T-helper 17 cell (primary cell): ENCODE results near the gene ACOT8. TPM values are rescaled to one million over a fixed set of nuclear protein-coding genes. Genes with fewer than 3 reads are reported as not detected.
A peak's percentile ranks its signal among the peaks of the same experiment; 100 is the strongest.

Source experiments
- ATAC-seq: fragments of 150-1000 bp; cut with Tn5 transposase; 2 replicates; pipeline ENCODE4 v1.10.0; 2021; ENCODE audit warnings: mild to moderate bottlenecking, moderate library complexity
- DNase-seq, 3 donors: peaks; one replicate each; pipeline versions ENCODE4 v3.0.0 to v3.0.0-alpha.2; 2020 to 2021
- H3K9me3 ChIP-seq: one replicate; pipeline ENCODE4 v1.7.0; 2013; ENCODE audit warnings: low read length, mild to moderate bottlenecking; ENCODE audit not compliant: control insufficient read depth, poor library complexity, severe bottlenecking
- H3K27ac Mint-ChIP-seq: one replicate; pipeline ENCODE4 v1.8.0; 2022; ENCODE audit warnings: mild to moderate bottlenecking, moderate library complexity, mixed read lengths
- H3K27me3 Mint-ChIP-seq: one replicate; pipeline ENCODE4 v1.8.0; 2022; ENCODE audit warnings: mixed read lengths
- H3K36me3 Mint-ChIP-seq: one replicate; pipeline ENCODE4 v1.8.0; 2022; ENCODE audit warnings: low read depth, mixed read lengths
- H3K4me1 Mint-ChIP-seq: one replicate; pipeline ENCODE4 v1.8.0; 2022; ENCODE audit warnings: mild to moderate bottlenecking, mixed read lengths
- H3K4me3 Mint-ChIP-seq: one replicate; pipeline ENCODE4 v1.8.0; 2022; ENCODE audit warnings: mild to moderate bottlenecking, moderate library complexity, mixed read lengths
- total RNA-seq, 4 donors: library from RNA in 2 of 4; stranded (reverse) in 2 of 4; gene quantifications; one replicate each; pipeline ENCODE4 v1.2.3 and lab custom pipeline; 2022 to 2026

The ACOT8 gene
- total RNA-seq, 2 donors from 2014 or later = 18.8 to 22.3 TPM

DNA sequence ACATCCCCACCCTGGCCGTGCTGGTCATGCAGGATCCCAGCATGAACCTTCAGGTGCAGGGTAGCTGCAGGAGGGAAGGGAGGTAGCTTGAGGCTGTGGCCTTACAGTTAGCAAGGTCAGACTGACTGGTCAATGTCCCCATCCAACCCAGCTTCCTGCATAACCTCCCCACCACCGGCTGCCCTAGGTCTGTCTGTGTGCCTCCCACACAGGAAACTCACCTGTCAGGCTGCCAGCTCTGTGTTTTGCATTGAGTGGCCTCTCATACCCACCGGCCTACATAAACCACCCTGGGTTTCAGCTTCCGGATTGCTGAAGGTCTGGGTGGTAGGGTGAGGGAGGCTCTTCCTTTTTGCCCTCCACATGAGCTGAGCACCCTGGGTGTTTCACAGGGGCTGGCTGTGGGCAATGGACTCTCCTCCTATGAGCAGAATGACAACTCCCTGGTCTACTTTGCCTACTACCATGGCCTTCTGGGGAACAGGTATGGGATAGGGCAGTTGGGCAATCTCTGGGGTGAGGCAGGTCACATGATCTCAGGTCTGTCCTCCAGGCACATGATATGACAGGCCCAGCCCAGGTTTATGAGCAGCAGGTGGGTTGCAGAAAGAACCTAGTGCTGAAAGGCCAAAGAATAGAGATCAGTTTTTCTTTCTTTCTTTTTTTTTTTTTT lies 35.8 kb upstream of the ACOT8 start:
- DNase-seq (no peak), ATAC-seq (peak; percentile 20)
- Mint-ChIP-seq H3K36me3 (no peaks in the 10 kb centered on the region), H3K4me3 (peak overlapping the region; percentile 96), H3K27me3 (no peaks in the 10 kb centered on the region), H3K4me1 (peaks cover 21% of the 10 kb centered on the region), H3K27ac (peak overlapping the region; percentile 92)
- no peaks in the 10 kb centered on the region for H3K9me3 ChIP-seq

DNA sequence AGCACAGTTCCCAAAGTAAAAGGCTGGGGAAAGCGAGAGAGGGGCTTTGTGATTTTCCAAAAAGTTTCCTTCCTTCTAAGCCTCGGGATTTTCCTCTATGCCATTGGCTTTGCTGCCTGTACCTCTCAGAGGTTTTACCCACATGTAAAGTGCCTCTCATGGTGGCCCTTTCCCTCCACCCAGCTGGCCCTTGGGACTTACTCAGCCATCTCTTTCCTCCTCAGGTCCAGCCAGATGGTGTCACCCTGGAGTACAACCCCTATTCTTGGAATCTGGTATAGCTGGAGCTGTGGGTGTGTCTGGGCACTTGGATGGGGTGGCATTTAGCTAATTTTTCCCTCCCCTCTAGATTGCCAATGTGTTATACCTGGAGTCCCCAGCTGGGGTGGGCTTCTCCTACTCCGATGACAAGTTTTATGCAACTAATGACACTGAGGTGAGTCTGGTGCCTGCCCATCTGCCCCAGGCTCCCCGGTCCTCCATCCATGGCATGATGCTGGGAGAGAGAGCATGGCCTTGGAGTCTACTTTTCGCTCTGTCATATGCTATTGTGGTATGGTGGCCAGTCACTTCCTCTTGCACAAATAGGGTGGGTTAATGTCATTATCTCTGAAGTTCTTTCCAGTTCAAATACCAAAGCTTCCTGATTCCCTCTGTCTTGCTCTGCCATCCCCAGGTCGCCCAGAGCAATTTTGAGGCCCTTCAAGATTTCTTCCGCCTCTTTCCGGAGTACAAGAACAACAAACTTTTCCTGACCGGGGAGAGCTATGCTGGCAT lies 35.0 kb upstream of the ACOT8 start:
- Mint-ChIP-seq H3K27me3 (no peaks in the 10 kb centered on the region), H3K4me3 (peak overlapping the region; percentile 96), H3K4me1 (peaks cover 21% of the 10 kb centered on the region), H3K27ac (peak overlapping the region; percentile 92), H3K36me3 (no peaks in the 10 kb centered on the region)
- ATAC-seq (no peak), DNase-seq (no peak)
- H3K9me3 ChIP-seq = no peaks in the 10 kb centered on the region

DNA sequence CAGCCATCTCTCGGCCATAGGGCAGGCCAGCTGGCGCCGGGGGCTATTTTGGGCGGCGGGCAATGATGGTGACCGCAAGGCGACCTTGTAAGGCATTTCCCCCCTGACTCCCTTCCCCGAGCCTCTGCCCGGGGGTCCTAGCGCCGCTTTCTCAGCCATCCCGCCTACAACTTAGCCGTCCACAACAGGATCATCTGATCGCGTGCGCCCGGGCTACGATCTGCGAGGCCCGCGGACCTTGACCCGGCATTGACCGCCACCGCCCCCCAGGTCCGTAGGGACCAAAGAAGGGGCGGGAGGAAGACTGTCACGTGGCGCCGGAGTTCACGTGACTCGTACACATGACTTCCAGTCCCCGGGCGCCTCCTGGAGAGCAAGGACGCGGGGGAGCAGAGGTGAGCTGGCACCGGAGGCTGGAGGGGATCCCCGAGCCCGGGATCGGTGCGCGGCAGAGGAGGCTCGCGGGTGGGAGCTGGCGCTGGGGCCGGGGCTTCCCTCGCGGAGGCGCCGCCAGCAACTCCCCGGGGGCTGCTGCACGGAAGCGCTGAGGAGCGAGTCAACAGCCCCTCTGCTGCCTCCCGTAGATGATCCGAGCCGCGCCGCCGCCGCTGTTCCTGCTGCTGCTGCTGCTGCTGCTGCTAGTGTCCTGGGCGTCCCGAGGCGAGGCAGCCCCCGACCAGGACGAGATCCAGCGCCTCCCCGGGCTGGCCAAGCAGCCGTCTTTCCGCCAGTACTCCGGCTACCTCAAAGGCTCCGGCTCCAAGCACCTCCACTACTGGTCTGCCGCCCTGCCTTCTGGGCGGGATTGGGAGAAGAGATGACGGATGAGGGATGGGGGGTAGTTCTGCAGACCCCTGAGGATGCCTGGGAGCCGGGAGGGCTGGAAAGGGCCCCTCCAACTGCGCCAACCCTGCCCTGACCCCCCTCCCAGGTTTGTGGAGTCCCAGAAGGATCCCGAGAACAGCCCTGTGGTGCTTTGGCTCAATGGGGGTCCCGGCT lies 34.1 kb upstream of the ACOT8 start, which contains the start of the genes CTSA and NEURL2:
Gene CTSA, plus strand, starts transcription at position 351 of the 999 bp plus-strand sequence. Its CDS starts 234 bp downstream, at position 585.
Gene NEURL2, minus strand, starts transcription at position 224 of the 999 bp plus-strand sequence. Its CDS starts 217 bp downstream, at position 7.
- H3K4me3 Mint-ChIP-seq = peak within 1 kb of the TSS; percentile 96
- H3K27ac Mint-ChIP-seq = peak within 1 kb of the TSS; percentile 92
- no peaks in the 10 kb centered on the region for H3K27me3 Mint-ChIP-seq
- DNase-seq (peak; percentile 62 to 81 (median 77)), ATAC-seq (peak; percentile 88)
- H3K36me3 Mint-ChIP-seq = no peaks in the 10 kb centered on the region
- H3K9me3 ChIP-seq = no peaks in the 10 kb centered on the region
- H3K4me1 Mint-ChIP-seq = peaks cover 27% of the 10 kb centered on the region

DNA sequence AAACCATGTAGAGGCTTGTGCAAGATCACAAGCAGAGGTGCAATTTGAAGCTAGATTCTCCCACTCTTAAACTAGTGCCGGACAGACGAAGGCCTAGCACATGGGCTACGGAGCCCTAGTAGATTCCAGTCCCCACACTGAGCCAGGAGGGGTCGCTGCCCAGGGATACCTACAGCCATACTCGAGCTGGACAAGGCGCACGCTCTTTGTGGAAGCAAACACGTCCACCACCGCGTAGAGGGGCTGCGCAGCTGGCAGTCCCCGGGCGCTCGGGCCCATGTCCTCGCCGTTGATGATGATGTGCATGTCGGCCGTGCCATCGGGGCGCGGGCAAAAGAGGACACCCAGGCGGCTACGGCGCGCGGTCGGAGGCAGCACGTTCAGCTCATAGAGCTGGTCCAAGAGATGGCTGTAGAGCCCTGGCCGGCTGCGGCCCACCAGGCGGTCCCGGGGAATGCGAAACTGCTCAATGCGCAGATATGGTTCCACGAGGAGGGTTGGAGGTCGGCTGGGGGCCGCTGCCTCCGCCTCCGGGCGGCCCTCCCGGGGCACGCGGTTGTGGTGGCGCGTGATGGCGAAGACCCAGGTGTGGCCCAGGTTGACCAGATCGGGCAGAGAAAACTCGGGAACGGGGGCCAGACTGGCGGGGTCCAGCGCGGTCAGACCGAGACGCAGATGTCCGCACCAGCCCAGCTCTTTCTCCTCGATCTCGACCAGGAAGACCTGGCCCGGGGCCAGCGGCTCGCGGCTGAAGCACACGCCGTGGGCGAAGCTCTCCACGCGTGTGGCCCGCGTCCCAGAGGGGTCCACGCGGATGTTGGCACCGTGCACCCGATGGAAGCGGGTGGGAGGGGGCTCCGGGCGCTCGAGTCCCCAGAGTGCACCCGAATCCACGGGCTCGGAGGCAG lies 33.1 kb upstream of the ACOT8 start:
- Mint-ChIP-seq H3K4me3 (peak overlapping the region; percentile 96), H3K36me3 (no peaks in the 10 kb centered on the region), H3K4me1 (peaks cover 28% of the 10 kb centered on the region), H3K27ac (peak overlapping the region; percentile 92), H3K27me3 (no peaks in the 10 kb centered on the region)
- no peaks in the 10 kb centered on the region for H3K9me3 ChIP-seq
- DNase-seq = peak in 1 of 3 donors; percentile 29
- ATAC-seq = no peak

DNA sequence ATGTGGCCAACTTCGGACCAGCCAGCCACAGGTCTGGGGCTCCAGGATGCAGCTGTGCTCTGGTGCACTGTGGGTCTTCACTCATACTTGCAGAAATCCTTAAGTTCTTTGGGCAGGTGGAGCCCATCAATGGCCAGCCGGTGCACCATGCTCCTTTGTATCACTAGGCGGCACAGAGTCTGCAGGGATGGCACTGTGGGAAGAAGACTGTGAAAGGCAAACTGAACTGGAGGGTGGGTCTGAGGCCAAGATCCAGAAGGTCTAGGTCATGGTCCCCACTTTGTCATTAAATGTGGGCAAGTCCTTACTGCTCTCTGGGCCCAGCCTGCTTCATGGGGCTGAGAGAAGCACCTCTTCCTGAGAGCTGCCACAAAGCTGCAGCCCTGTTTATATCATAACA lies 31.5 kb upstream of the ACOT8 start:
- Mint-ChIP-seq H3K4me1 (peaks cover 33% of the 10 kb centered on the region), H3K27ac (no peak overlapping the region)
- no peak for ATAC-seq

DNA sequence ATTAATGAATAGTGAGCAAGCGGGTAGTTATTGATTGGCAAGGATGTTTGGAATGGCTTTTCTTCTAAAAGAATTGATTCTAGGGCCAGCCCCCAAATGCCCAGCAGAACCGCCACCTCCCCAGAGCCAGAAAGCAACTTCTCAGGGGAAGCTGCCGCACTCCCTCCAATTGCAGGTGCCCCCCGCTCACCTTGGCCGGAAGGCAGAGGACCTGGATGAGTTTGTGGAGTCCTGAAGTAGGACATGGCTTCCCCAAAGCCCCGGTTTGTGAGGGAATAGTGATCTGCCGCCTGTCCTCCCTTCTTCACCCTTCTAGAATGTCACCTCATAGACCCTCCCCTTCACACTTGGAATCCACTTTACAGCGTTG lies 30.1 kb upstream of the ACOT8 start, which contains the start of gene SPATA25:
Gene SPATA25, minus strand, starts transcription at position 277 of the 370 bp plus-strand sequence. Its CDS starts 32 bp downstream, at position 245.
- DNase-seq (no peak), ATAC-seq (no peak)
- Mint-ChIP-seq H3K27ac (no peak within 1 kb of the TSS), H3K4me3 (no peak within 1 kb of the TSS), H3K36me3 (peaks cover 2% of the 10 kb centered on the region), H3K4me1 (peaks cover 39% of the 10 kb centered on the region), H3K27me3 (no peaks in the 10 kb centered on the region)
- H3K9me3 ChIP-seq = no peaks in the 10 kb centered on the region

More for the DNA sequence above, 31.5 kb upstream of the ACOT8 start:
- no peak overlapping the region for H3K4me3 Mint-ChIP-seq
- no peaks in the 10 kb centered on the region for H3K9me3 ChIP-seq
- no peaks in the 10 kb centered on the region for H3K27me3 Mint-ChIP-seq
- H3K36me3 Mint-ChIP-seq = peaks cover 2% of the 10 kb centered on the region
- DNase-seq = no peak

DNA sequence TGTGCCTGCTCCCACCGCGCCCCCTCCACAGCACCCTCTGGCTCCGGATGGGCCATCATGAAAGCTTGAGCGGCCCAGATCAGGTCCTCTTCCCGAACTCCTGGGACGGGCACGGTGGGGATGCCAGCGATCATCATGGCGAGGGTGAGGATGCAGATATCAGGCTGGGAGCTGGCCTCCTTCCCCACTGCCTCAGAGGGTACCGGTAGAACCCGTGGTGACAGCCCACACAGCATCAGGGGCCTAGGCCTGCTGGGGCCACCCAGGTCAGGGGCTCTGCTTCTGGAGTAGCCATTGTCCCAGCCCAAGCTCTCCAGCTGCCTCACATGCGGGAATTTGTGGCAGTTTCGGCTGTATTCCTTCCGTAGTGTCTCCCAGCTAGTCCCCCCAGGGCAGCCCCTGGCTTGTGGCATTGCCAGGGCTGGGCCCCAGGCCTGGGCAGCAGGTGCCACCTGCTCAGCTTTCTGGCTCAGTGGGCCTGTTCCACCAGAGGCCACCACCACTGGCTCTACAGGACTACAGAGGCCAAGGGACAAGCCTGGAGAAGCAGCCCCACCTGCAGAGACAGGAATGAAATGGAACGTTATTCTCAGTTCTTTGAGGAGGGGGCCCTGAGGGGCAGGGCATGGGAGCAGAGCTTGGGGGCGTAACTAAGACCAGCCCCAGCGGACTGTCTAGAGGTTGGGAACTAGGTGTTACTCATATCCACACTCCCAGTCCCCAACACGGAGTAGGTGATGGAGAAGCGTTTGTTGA lies 29.6 kb upstream of the ACOT8 start:
- no peaks in the 10 kb centered on the region for H3K27me3 Mint-ChIP-seq
- DNase-seq (no peak), ATAC-seq (no peak)
- peaks cover 39% of the 10 kb centered on the region for H3K4me1 Mint-ChIP-seq
- H3K9me3 ChIP-seq = no peaks in the 10 kb centered on the region
- peaks cover 4% of the 10 kb centered on the region for H3K36me3 Mint-ChIP-seq
- H3K4me3 Mint-ChIP-seq = no peak overlapping the region
- H3K27ac Mint-ChIP-seq = no peak overlapping the region

DNA sequence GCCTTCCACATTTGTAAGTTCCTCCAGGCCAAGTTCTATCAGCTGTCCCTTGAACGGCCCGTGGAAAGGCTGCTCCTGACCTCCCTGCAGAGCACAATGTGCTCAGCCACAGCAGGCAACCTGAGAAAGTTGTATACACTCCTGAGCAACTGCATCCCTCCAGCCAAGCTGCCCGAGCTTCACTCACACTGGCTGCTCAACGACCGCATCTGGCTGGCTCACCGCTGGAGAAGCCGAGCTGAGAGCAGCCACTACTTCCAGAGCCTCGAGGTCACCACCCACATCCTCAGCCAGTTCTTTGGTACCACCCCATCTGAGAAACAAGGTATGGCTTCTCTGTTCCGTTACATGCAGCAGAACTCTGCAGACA lies 25.9 kb upstream of the ACOT8 start:
- no peaks in the 10 kb centered on the region for H3K9me3 ChIP-seq
- peaks cover 40% of the 10 kb centered on the region for H3K4me1 Mint-ChIP-seq
- no peak for DNase-seq
- H3K36me3 Mint-ChIP-seq = peaks cover 4% of the 10 kb centered on the region
- peak overlapping the region; percentile 60 for H3K27ac Mint-ChIP-seq
- ATAC-seq = no peak
- no peaks in the 10 kb centered on the region for H3K27me3 Mint-ChIP-seq
- H3K4me3 Mint-ChIP-seq = peak overlapping the region; percentile 9

DNA sequence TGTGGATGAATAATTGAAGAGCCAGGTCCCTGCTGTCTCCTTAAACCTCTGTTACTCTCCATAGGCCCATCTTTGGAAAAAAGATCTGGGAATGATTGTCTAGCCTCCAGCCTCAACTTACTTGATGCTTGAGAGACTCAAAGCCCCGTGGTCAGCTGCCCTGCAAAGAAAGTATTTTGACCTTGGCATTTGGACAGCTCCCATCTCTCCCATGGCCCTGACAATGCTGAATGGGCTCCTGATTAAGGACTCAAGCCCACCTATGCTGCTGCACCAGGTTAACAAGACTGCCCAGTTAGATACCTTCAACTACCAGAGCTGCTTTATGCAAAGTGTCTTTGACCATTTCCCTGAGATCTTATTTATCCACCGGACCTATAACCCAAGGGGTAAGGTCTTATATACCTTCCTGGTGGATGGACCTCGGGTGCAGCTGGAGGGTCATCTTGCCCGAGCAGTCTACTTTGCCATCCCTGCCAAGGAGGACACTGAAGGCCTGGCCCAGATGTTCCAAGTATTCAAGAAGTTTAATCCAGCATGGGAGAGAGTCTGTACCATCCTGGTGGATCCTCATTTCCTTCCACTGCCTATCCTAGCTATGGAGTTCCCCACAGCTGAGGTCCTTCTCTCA lies 25.4 kb upstream of the ACOT8 start:
- Mint-ChIP-seq H3K27me3 (no peaks in the 10 kb centered on the region), H3K36me3 (peaks cover 4% of the 10 kb centered on the region), H3K27ac (peak overlapping the region; percentile 96), H3K4me1 (peaks cover 40% of the 10 kb centered on the region), H3K4me3 (peak overlapping the region; percentile 79)
- H3K9me3 ChIP-seq = no peaks in the 10 kb centered on the region
- ATAC-seq (no peak), DNase-seq (no peak)

DNA sequence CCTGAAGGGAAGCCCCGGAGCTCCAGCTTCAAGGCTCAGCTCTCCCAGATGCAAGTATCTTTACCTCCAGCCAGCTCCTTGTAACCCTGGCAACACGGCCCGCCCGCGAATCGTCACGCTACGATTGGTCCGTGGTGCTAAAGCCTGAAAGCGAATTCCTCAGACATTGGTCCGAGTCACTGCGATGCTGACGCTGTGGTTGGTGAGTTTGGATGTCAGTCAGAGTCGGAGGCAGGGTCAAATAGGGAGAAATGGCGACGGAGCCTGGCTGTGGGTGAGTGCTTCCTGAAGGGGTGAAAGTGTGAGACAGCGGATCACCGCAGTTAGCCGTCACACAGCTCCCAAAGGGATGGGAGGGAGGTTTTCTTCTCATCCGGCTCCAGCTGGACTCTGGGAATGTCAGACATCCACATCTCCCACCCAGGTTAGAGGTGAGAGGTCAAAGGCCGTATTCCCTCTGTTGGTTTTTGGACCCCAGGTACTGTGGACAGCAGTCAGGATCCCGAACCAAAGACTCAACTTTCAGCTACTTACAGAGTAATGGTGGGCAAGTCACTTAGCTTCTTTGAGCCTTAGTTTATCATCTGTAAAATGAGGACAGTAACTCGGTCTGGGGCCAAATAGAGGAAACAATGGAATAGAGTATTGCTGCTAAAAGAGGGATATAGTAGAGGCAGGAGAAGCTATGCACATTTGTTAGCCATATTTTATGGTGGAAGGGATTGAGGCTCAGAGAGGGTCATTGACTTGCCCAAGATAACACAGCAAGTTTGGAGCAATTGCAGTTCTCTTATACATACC lies 24.0 kb upstream of the ACOT8 start, which contains the start of gene ZSWIM1:
Gene ZSWIM1, plus strand, starts transcription at position 240 of the 801 bp plus-strand sequence. CDS start 1,366 bp downstream, outside the sequence.
- Mint-ChIP-seq H3K4me3 (peak within 1 kb of the TSS; percentile 97), H3K27me3 (no peaks in the 10 kb centered on the region), H3K36me3 (peaks cover 4% of the 10 kb centered on the region), H3K27ac (peak within 1 kb of the TSS; percentile 96), H3K4me1 (peaks cover 33% of the 10 kb centered on the region)
- peak; percentile 97 for ATAC-seq
- peak; percentile 88 to 97 (median 95) for DNase-seq
- H3K9me3 ChIP-seq = no peaks in the 10 kb centered on the region
